Stimulated activated naive B cell treated with anti-CD40 and anti-IgM and Interleukin-4, amounts not matched to agents 10 μg/mL and 1 μg/mL and 100 μg/mL, for 72 hours (primary cell): ENCODE measurements around the gene TMEM179.
"Not testable (repeated sequence)": the region's sequence is repeated elsewhere in the genome, so short reads cannot be mapped to it uniquely, and the experiment has no call there.

ENCODE experiments used
- ATAC-seq, 2 donors: fragments of 150-1000 bp; cut with Tn5 transposase; replicated peaks; 2 replicates each; pipeline ENCODE4 v1.10.0; 2021; ENCODE audit warnings: moderate library complexity in 1 of 2
- DNase-seq: peaks from one replicate; pipeline ENCODE4 v3.0.0; 2021
- H3K27ac Mint-ChIP-seq: one replicate; pipeline ENCODE4 v1.8.0; 2022; ENCODE audit warnings: mild to moderate bottlenecking, mixed read lengths
- H3K27me3 Mint-ChIP-seq, 2 donors: one replicate each; pipeline ENCODE4 v1.8.0; 2022; ENCODE audit warnings: mixed read lengths in 2 of 2
- H3K36me3 Mint-ChIP-seq, 2 donors: one replicate each; pipeline ENCODE4 v1.8.0; 2022; ENCODE audit warnings: mixed read lengths in 2 of 2, mild to moderate bottlenecking in 1 of 2
- H3K4me1 Mint-ChIP-seq, 2 donors: one replicate each; pipeline ENCODE4 v1.8.0; 2022; ENCODE audit warnings: mixed read lengths in 2 of 2, mild to moderate bottlenecking in 1 of 2
- H3K4me3 Mint-ChIP-seq, 2 donors: one replicate each; pipeline ENCODE4 v1.8.0; 2022; ENCODE audit warnings: mild to moderate bottlenecking in 2 of 2, mixed read lengths in 2 of 2, moderate library complexity in 1 of 2
- H3K9me3 Mint-ChIP-seq, 2 donors: one replicate each; pipeline ENCODE4 v1.8.0; 2022; ENCODE audit warnings: mixed read lengths in 2 of 2, mild to moderate bottlenecking in 1 of 2

Gene TMEM179

DNA sequence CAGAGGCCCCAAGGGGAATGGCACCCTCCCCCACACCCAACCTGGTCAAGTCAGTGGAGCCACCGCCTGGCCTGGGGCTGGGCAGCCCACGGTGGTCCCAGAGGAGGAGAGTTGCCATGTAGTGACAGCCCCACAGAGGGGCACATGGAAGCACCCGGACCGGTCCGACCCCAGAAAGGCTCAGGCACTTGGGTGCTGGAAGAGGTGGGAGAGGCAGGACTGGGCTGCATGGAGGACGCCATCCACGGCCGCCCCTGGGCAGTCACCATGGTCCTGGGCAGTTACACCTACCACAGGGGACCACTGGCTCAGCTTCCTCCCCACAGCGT, 37.9 kb upstream of the TMEM179 start:
- H3K9me3 Mint-ChIP-seq, result peaks cover 0 to 2% of the 10 kb centered on the region in 2 donors
- peaks cover 17 to 22% of the 10 kb centered on the region in 2 donors for H3K27me3 Mint-ChIP-seq
- DNase-seq (no peak), ATAC-seq (no peak)
- H3K36me3 Mint-ChIP-seq, result peaks cover 0 to 4% of the 10 kb centered on the region in 2 donors
- peaks cover 19 to 25% of the 10 kb centered on the region in 2 donors for H3K4me1 Mint-ChIP-seq
- H3K27ac Mint-ChIP-seq, result peak overlapping the region; percentile 37
- no peak overlapping the region for H3K4me3 Mint-ChIP-seq

DNA sequence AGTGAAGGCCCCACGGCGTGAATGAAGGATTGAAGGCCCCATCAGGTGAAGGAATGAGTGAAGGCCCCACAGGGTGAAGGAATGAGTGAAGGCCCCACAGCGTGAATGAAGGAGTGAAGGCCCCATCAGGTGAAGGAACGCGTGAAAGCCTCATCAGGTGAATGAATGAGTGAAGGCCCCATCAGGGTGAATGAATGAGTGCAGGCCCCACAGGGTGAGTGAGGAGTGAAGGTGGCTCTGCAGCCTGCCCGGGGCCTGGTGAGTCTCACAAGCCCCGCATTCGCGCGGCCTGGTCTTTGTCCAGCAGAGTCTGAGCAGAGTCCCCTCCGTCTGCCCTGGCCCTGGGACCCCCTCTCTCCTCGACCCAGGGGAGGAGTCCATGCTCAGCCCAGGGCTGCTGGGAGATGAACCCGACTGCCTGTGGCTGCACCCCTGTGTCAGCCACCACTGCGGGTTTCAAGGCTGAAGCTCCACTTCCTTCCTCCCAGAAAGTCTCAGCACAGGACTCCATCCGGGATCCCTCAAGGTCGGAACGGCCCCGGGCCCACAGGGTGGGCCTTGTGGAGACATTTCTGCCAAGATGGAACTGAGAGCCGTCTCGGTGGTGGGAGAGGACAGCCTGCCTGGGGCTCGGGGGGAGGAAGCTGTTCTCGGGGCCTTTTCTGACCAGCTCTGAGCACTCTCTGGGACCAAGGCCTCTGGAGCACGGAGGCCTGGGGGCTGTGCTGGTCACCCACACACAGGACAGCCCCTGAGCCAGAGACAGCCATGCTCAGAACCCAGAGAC, 37.4 kb upstream of the TMEM179 start:
- peaks cover 15 to 19% of the 10 kb centered on the region in 2 donors for H3K4me1 Mint-ChIP-seq

DNA sequence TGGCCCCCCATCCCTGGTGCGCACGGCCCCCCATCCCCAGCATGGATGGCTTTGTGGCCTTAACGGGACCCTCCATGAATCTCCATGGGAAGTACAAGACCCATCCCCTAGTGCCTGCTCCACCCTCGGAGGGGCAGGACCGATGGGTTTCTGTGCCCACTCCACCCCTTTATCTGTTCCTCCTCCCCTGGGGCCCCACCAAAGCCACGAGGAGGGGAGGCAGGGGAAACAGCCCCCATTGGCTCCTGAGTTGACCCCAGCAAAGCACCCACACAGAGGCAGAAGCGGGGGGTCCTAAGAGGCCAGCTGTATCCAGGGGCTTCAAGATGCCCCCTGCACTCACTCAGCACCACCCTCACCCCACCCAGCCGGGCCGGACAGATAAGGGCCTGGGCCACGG, 36.1 kb upstream of the TMEM179 start:
- Mint-ChIP-seq H3K9me3 (peaks cover 0 to 2% of the 10 kb centered on the region in 2 donors), H3K27me3 (peaks cover 26 to 27% of the 10 kb centered on the region in 2 donors), H3K36me3 (peaks cover 0 to 4% of the 10 kb centered on the region in 2 donors), H3K27ac (no peak overlapping the region), H3K4me1 (peaks cover 15 to 19% of the 10 kb centered on the region in 2 donors), H3K4me3 (no peak overlapping the region)
- ATAC-seq, result no peak
- DNase-seq, result no peak

More for the DNA sequence above, 37.4 kb upstream of the TMEM179 start:
- Mint-ChIP-seq H3K9me3 (peaks cover 0 to 2% of the 10 kb centered on the region in 2 donors), H3K27ac (no peak overlapping the region), H3K36me3 (peaks cover 0 to 4% of the 10 kb centered on the region in 2 donors), H3K4me3 (no peak overlapping the region), H3K27me3 (peaks cover 20 to 22% of the 10 kb centered on the region in 2 donors)
- ATAC-seq (no peak), DNase-seq (no peak)

DNA sequence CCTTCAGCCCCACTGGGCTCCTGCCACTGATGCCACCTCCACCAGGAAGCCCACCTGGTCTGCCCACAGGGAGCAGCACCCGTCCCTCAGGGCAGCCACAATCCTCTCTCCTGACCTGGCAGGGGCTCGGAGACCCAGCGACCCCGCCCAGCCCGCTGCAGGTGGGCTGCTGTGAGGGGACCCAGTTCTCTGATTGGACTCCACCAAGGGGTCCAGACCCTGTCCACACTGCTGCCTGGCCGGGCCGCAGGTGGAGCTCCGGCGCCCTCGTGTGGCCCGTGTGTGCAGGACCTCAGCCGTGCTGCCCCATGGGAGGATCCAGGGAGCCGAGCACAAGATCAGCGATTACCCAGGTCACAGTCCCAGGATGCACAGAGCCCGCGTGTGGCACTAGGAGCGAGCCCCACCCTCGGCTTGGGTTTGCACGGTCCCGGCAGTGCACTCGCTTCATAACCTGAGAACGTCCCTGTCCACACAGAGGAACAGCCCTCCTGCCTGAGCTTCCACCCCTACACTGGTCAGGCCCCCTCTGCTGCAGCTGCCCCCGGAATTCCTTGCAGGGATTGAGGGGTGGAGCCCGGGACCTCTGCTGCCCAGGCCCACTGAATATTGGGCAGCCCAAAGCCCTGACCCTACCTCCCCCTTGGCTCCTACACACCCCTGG, 35.4 kb upstream of the TMEM179 start:
- Mint-ChIP-seq H3K27ac (no peak overlapping the region), H3K4me3 (no peak overlapping the region), H3K9me3 (no peaks in the 10 kb centered on the region), H3K27me3 (peaks cover 27 to 31% of the 10 kb centered on the region in 2 donors), H3K4me1 (peaks cover 13 to 19% of the 10 kb centered on the region in 2 donors), H3K36me3 (no peaks in the 10 kb centered on the region)
- DNase-seq (peak; percentile 56), ATAC-seq (peak; percentile 96)

DNA sequence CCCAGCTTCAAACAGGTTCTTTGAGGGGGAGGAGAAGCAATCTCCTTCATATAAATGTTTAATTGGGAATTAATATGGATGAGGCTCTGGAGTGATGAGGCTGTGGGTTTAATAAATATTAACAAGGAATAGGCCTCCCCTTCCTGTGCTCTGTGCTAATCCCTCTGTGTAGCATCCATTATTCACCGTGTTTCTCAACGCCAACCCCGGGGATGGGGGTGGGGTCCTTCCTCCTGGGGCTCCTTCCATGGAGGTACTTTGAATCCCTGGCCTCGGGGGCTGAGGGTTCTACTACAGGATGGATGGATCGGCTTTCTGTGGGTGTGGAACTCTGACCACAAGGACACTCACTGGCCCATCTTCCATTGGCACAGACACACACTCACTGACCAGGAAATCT, 34.9 kb upstream of the TMEM179 start:
- ATAC-seq (no peak), DNase-seq (no peak)
- H3K27ac Mint-ChIP-seq, result no peak overlapping the region
- H3K27me3 Mint-ChIP-seq, result peaks cover 27 to 36% of the 10 kb centered on the region in 2 donors
- H3K4me3 Mint-ChIP-seq, result no peak overlapping the region
- no peaks in the 10 kb centered on the region for H3K36me3 Mint-ChIP-seq
- peaks cover 10 to 19% of the 10 kb centered on the region in 2 donors for H3K4me1 Mint-ChIP-seq
- H3K9me3 Mint-ChIP-seq, result no peaks in the 10 kb centered on the region

DNA sequence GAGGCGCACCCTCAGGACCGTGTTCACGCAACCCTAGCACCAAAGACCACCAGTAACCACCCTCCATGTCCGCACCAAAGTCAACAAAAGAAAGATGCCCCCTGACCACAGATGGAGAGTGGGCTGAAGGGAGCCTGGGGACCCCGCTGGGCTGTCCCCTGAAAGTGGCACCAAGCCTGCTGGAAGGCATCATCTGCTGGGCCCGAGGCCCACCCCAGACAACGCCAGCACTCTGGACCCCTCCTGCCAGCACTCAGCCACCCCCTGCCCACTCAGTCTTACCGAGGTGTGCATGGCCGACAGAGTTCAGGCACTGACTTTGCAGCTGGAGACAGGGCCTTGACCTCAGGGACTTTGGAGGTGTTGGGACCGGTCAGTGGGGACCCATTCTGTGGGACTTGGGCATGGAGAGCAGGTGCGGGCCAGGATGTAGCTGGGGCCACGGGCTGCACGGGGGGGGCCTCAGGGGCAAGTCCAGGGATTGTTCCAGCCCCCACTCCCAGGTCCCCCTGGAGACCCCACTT, 34.4 kb upstream of the TMEM179 start:
- DNase-seq (no peak), ATAC-seq (no peak)
- Mint-ChIP-seq H3K36me3 (no peaks in the 10 kb centered on the region), H3K4me3 (no peak overlapping the region), H3K4me1 (peaks cover 10 to 19% of the 10 kb centered on the region in 2 donors), H3K27ac (no peak overlapping the region), H3K27me3 (peaks cover 27 to 41% of the 10 kb centered on the region in 2 donors), H3K9me3 (no peaks in the 10 kb centered on the region)

DNA sequence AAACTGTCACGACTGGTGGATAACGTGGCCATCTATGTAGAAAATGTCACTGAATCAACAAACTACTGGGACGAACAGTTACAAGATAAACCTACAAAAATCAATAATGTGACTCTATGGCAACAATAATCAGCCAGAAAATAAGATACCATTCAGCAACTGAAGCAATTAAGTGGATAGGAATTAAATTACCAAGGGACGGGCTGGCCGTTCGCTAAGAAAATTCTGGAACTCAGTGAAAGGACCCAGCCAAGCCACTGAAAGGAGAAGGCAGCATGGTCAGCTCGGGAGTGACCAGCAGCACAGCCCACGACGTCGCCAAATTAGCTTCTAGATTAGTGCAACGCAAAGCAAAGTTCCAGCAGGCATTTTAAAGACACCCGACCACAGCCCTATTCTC, 33.6 kb upstream of the TMEM179 start:
- H3K27me3 Mint-ChIP-seq, result peaks cover 27 to 41% of the 10 kb centered on the region in 2 donors
- no peaks in the 10 kb centered on the region for H3K9me3 Mint-ChIP-seq
- peaks cover 7 to 19% of the 10 kb centered on the region in 2 donors for H3K4me1 Mint-ChIP-seq
- no peaks in the 10 kb centered on the region for H3K36me3 Mint-ChIP-seq
- H3K27ac Mint-ChIP-seq, result no peak overlapping the region
- DNase-seq, result no peak
- no peak overlapping the region for H3K4me3 Mint-ChIP-seq
- no peak for ATAC-seq

DNA sequence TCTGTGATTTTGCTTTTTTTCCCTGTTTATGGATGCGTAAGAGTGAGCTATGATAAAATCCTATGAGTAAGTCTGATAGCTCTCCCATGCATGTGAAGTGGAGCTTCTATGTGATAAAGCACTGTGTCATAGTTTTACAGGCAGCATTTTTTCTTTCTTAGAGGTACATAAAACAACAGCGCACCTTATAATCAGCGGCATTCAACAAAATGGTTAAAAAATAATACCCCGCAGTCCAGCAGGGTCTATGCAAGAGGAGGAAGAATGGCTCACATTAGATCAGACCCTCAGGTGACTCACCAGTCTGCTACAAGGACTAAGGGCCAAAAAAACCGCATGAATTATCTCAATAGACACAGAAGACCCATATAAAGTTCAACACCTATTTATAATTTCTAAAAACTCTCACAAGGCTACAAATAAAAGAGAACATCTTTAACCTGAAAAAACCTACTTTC, 33.0 kb upstream of the TMEM179 start:
- ATAC-seq, result no peak
- Mint-ChIP-seq H3K4me1 (peaks cover 7 to 19% of the 10 kb centered on the region in 2 donors), H3K36me3 (no peaks in the 10 kb centered on the region), H3K27me3 (peaks cover 27 to 41% of the 10 kb centered on the region in 2 donors), H3K9me3 (no peaks in the 10 kb centered on the region), H3K27ac (no peak overlapping the region), H3K4me3 (no peak overlapping the region)
- DNase-seq, result no peak

DNA sequence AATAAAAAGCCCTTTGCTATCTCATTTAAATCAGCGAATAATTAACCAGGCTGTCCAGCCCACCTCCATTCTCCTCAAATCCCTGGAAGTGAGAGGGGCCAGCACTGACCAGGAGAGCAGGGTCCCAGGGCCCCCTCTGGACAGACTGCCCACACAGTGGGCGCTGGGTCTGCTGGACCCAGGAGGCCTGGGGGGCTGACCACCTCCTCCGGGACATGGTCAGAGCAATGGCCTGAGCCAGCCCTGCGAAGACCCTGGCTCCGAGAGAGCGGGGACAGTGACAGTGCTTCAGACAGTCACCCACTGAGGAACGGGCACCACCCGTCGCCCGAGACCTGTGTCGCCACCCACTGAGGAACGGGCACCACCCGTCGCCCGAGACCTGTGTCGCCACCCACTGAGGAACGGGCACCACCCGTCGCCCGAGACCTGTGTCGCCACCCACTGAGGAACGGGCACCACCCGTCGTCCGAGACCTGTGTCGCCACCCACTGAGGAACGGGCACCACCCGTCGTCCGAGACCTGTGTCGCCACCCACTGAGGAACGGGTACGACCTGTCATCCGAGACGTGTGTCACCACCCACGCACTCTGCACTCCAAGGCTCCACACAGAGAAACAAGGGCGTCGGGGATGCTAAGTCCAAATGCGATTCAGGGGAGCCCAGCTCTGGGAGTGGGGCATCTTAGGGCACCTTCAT, 32.4 kb upstream of the TMEM179 start:
- Mint-ChIP-seq H3K27me3 (peaks cover 28 to 43% of the 10 kb centered on the region in 2 donors), H3K4me1 (peaks cover 7 to 19% of the 10 kb centered on the region in 2 donors)
- H3K4me3 Mint-ChIP-seq, H3K9me3 Mint-ChIP-seq, H3K27ac Mint-ChIP-seq, H3K36me3 Mint-ChIP-seq, DNase-seq, ATAC-seq: not testable (repeated sequence)

DNA sequence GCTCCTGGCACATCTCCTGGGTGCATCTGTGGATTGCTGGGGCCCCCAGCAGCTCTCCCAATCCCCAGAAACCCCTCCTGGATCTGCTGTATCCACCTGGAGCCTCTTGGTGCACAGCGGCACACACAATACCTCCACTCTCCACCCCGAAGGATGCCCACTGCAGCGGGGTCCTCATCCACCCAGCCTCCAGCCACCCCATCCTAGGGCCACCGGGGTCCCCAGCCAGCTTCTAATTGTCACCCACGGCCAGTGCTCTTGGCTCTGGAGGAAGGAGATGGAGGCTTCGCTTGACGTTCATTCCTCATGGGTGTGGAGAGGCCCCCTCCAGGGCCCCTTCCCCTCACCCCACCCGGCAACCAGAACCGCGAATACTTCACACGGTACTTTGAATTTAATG, 31.6 kb upstream of the TMEM179 start:
- ATAC-seq (no peak), DNase-seq (no peak)
- Mint-ChIP-seq H3K4me1 (peaks cover 7 to 12% of the 10 kb centered on the region in 2 donors), H3K27ac (no peak overlapping the region), H3K9me3 (no peaks in the 10 kb centered on the region), H3K4me3 (no peak overlapping the region), H3K27me3 (peaks cover 27 to 46% of the 10 kb centered on the region in 2 donors), H3K36me3 (no peaks in the 10 kb centered on the region)

DNA sequence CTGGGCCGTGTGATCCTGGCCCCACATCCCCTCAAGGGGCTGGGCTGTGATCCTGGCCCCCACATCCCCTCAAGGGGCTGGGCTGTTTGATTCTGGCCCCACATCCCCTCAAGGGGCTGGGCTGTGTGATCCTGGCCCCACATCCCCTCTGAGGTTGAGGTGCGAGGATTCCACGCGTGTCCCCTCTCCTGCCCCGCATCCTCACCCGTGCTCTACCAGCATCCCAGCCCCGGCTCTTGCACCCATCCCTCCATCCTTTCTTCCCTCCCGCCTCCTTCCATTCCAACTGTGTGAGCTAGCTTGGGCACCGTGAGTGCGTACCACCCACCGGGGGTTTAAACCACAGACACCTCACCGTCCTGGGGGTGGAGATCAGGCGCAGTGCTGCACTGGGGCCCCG, 31.1 kb upstream of the TMEM179 start:
- DNase-seq (no peak), ATAC-seq (no peak)
- Mint-ChIP-seq H3K4me3 (no peak overlapping the region), H3K27ac (peak overlapping the region; percentile 42), H3K9me3 (no peaks in the 10 kb centered on the region), H3K36me3 (no peaks in the 10 kb centered on the region), H3K27me3 (peaks cover 27 to 46% of the 10 kb centered on the region in 2 donors), H3K4me1 (peaks cover 7 to 11% of the 10 kb centered on the region in 2 donors)

DNA sequence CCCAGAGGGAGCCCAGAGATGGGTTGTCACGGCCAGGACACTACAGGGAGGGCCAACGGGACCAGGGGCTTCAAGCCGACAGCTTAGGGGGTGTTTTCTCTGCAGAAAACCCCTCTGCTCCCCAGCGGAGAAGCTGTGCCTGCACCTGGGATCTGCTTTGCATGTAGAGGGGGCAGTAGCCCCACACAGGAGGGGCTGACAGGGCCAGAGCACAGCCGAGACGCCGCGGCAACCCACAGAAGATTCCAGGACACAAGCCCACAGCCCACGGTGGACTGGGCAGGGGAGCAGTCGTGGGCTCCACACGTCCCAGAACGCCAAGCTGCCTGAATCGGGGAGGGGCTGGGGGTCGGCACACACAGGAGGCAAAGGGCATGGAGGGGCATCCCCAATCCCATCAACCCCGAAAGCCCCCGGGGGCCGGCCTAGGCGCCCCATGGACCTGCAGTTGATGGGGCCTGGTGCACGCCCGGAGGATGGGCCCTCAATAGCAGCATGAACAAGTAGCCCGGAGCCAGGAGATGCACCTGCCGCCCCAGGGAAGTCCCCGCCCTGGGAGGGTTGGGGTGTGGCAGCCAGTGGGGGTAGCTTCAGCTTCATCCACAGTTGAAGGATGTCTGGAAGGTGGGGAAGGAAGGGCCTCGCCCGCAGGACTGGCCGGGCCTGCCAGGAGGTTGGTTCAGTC, 30.5 kb upstream of the TMEM179 start:
- DNase-seq (no peak), ATAC-seq (no peak)
- H3K9me3 Mint-ChIP-seq, result peaks cover 0 to under 1% of the 10 kb centered on the region in 2 donors
- peaks cover 4% of the 10 kb centered on the region in 2 donors for H3K4me1 Mint-ChIP-seq
- no peak overlapping the region for H3K27ac Mint-ChIP-seq
- no peak overlapping the region for H3K4me3 Mint-ChIP-seq
- H3K27me3 Mint-ChIP-seq, result peaks cover 27 to 44% of the 10 kb centered on the region in 2 donors
- H3K36me3 Mint-ChIP-seq, result no peaks in the 10 kb centered on the region

DNA sequence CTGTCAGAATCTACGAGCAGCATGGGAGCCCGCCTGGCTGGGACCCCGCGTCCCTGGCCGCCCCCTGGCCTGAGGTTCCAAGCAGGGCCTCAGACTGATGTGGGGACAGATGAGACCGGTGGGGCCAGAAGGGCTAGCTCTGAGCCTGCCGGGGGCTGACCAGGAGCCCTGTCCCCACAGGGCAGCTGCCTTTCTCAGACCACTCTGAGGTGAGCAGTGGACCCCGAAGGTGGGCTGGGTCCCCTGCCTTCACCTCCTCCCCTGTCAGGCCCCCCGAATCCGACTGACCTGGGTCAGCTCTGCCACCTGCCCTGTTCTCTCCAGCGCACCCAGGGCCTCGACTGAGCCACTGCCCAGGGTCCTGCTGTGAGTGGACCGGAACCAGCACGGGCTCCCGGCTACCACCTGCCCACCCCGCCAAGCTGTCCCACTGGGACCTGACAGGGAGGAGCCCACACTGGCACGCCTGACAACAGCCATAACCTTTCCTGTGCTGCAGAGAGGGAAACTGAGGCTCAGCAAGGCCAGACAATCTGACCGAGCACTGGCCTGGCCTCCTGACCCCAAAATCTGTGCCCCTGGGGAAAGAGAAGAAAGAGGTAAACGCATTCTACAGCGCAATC, 29.7 kb upstream of the TMEM179 start:
- Mint-ChIP-seq H3K27ac (no peak overlapping the region), H3K4me1 (no peaks in the 10 kb centered on the region), H3K27me3 (peaks cover 21 to 38% of the 10 kb centered on the region in 2 donors), H3K4me3 (no peak overlapping the region), H3K9me3 (peaks cover 1 to 2% of the 10 kb centered on the region in 2 donors), H3K36me3 (peaks cover 0 to 4% of the 10 kb centered on the region in 2 donors)
- no peak for ATAC-seq
- no peak for DNase-seq
